ENCODE data around the gene CEACAM16. TPM values are rescaled to one million over a fixed set of nuclear protein-coding genes. Genes with fewer than 3 reads are reported as not detected.
A peak's percentile ranks its signal among the peaks of the same experiment; 100 is the strongest.

Gene CEACAM16
- total RNA-seq, 1 donor from 2014 or later: not detected

GRCh38 chr19:44754750-44755080, 55.8 kb downstream of the CEACAM16 start:
- H3K4me1 Mint-ChIP-seq: peaks cover 60% of the 10 kb centered on the region

DNA sequence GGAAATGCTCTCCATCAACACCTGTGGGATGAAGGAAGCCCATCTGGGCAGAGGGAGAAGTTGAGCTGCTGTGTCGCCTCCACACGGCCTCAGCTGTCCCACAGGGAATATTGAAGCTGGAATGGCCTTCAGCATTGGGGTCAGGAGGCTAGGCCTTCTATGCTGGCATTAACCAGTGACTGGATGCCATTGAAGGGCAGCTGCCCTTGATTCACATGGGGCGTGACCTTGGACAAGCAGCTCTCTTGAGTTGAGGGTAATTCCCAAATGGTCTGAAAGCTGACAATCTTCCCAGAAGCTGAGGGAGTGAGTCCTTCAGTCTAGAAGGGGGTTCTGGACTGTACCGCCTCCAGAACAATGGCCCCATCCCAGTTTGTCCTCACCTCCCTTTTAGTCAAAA, 56.3 kb downstream of the CEACAM16 start:
- Mint-ChIP-seq H3K36me3 (ENCODE audit: low read depth) (peaks cover 82% of the 10 kb centered on the region), H3K9me3 (no peaks in the 10 kb centered on the region), H3K27me3 (peaks cover 2% of the 10 kb centered on the region), H3K4me3 (peak overlapping the region; percentile 95), H3K27ac (peak overlapping the region; percentile 84), H3K4me1 (peaks cover 59% of the 10 kb centered on the region)
- DNase-seq: no peak
- intact Hi-C loops (cut with micrococcal nuclease): loop anchor here (10.0 kb wide), 1 partner anchor 990 kb away; no protein-coding TSS in a partner anchor

More at GRCh38 chr19:44754750-44755080, 55.8 kb downstream of the CEACAM16 start:
- intact Hi-C loops (cut with micrococcal nuclease): loop anchor here (10.0 kb wide), 1 partner anchor 990 kb away; no protein-coding TSS in a partner anchor
- Mint-ChIP-seq H3K9me3 (no peaks in the 10 kb centered on the region), H3K4me3 (peak overlapping the region; percentile 95), H3K27me3 (peaks cover 2% of the 10 kb centered on the region), H3K27ac (peak overlapping the region; percentile 84), H3K36me3 (ENCODE audit: low read depth) (peaks cover 83% of the 10 kb centered on the region)
- DNase-seq: no peak

GRCh38 chr19:44756089-44756562, 57.2 kb downstream of the CEACAM16 start:
- H3K4me3 Mint-ChIP-seq: peak overlapping the region; percentile 34
- intact Hi-C loops (cut with micrococcal nuclease): loop anchor here (10.0 kb wide), 1 partner anchor 991 kb away; no protein-coding TSS in a partner anchor
- H3K9me3 Mint-ChIP-seq: no peaks in the 10 kb centered on the region
- H3K4me1 Mint-ChIP-seq: peaks cover 57% of the 10 kb centered on the region
- peak overlapping the region; percentile 60 for H3K27ac Mint-ChIP-seq
- no peak for DNase-seq
- peaks cover 2% of the 10 kb centered on the region for H3K27me3 Mint-ChIP-seq
- H3K36me3 Mint-ChIP-seq (ENCODE audit: low read depth): peaks cover 82% of the 10 kb centered on the region

- DNase-seq: no peak
- Mint-ChIP-seq H3K9me3 (no peaks in the 10 kb centered on the region), H3K36me3 (ENCODE audit: low read depth) (peaks cover 76% of the 10 kb centered on the region), H3K4me1 (peaks cover 48% of the 10 kb centered on the region), H3K27me3 (peaks cover 2% of the 10 kb centered on the region), H3K4me3 (no peak overlapping the region), H3K27ac (no peak overlapping the region)
- intact Hi-C loops (cut with micrococcal nuclease): loop anchor here (10.0 kb wide), 1 partner anchor 992 kb away; no protein-coding TSS in a partner anchor
These were observed 58.2 kb downstream of the CEACAM16 start for GRCh38 chr19:44757057-44757734.

- H3K9me3 Mint-ChIP-seq: no peaks in the 10 kb centered on the region
- no peak overlapping the region for H3K4me3 Mint-ChIP-seq
- H3K36me3 Mint-ChIP-seq (ENCODE audit: low read depth): peaks cover 72% of the 10 kb centered on the region
- H3K27me3 Mint-ChIP-seq: peaks cover 2% of the 10 kb centered on the region
- H3K4me1 Mint-ChIP-seq: peaks cover 44% of the 10 kb centered on the region
- no peak for DNase-seq
- peak overlapping the region; percentile 20 for H3K27ac Mint-ChIP-seq
- intact Hi-C loops (cut with micrococcal nuclease): loop anchor here (10.0 kb wide), 1 partner anchor 993 kb away; no protein-coding TSS in a partner anchor
These were observed 59.0 kb downstream of the CEACAM16 start for GRCh38 chr19:44757735-44758505.

DNA sequence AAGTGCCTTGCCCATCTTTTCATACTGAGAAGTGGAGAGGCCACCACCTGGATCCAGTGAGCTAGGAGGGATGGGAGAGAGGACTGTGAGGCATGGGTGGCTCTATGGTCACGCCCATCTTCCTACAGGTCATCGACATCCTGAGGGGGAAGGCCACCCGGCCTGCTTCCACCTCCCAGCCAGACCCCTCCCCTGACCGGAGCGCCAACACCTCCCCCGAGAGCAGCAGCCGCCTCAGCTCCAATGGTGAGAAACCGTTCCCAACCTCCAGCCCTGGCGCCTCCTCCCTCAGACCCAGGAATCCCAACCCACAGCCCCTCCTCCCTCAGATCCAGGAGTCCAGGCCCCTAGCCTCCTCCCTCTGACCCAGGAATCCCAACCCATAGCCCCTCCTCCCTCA, 59.6 kb downstream of the CEACAM16 start:
- Mint-ChIP-seq H3K27me3 (no peaks in the 10 kb centered on the region), H3K27ac (peak overlapping the region; percentile 5), H3K9me3 (no peaks in the 10 kb centered on the region), H3K4me3 (no peak overlapping the region), H3K4me1 (peaks cover 44% of the 10 kb centered on the region), H3K36me3 (ENCODE audit: low read depth) (peaks cover 70% of the 10 kb centered on the region)
- no peak for DNase-seq
- intact Hi-C loops (cut with micrococcal nuclease): loop anchor here (10.0 kb wide), 1 partner anchor 994 kb away; no protein-coding TSS in a partner anchor

- DNase-seq: no peak
- Mint-ChIP-seq H3K4me1 (peaks cover 45% of the 10 kb centered on the region), H3K27me3 (no peaks in the 10 kb centered on the region), H3K36me3 (ENCODE audit: low read depth) (peaks cover 65% of the 10 kb centered on the region), H3K27ac (peak overlapping the region; percentile 63), H3K4me3 (no peak overlapping the region), H3K9me3 (no peaks in the 10 kb centered on the region)
- intact Hi-C loops (cut with micrococcal nuclease): loop anchor here (10.0 kb wide), 1 partner anchor 994 kb away; no protein-coding TSS in a partner anchor
These were observed 60.3 kb downstream of the CEACAM16 start for GRCh38 chr19:44759083-44759804.

Other genes with a start within 250 kb of the CEACAM16 start
- gene ZNF180, start 198.6 kb upstream of the CEACAM16 start, total RNA-seq: 7.0 and 8.5 TPM in 2 replicates
- gene CEACAM20, start 169.5 kb upstream of the CEACAM16 start, total RNA-seq: not detected in 2 replicates
- gene IGSF23, start 85.6 kb upstream of the CEACAM16 start, total RNA-seq: not detected in 2 replicates
- 18.5 and 19.1 TPM in 2 replicates for gene PVR, start 55.2 kb upstream of the CEACAM16 start, total RNA-seq
- gene CEACAM19, start 27.7 kb upstream of the CEACAM16 start, total RNA-seq: 0.86 and 1.2 TPM in 2 replicates
- 66.3 and 73.1 TPM in 2 replicates for gene BCL3, start 49.6 kb downstream of the CEACAM16 start, total RNA-seq
- not detected in 2 replicates for gene CBLC, start 78.7 kb downstream of the CEACAM16 start, total RNA-seq
- not detected in 2 replicates for gene BCAM, start 110.0 kb downstream of the CEACAM16 start, total RNA-seq
- 0.19 and 0.44 TPM in 2 replicates for gene NECTIN2, start 147.1 kb downstream of the CEACAM16 start, total RNA-seq
- gene TOMM40, start 192.1 kb downstream of the CEACAM16 start, total RNA-seq: 208 and 213 TPM in 2 replicates
- gene APOE, start 206.6 kb downstream of the CEACAM16 start, total RNA-seq: 0.83 and 1.1 TPM in 2 replicates
- gene APOC1, start 215.5 kb downstream of the CEACAM16 start, total RNA-seq: 1.8 and 2.1 TPM in 2 replicates
- gene APOC4, start 243.1 kb downstream of the CEACAM16 start, total RNA-seq: not detected in 2 replicates
- gene APOC2, start 246.9 kb downstream of the CEACAM16 start, total RNA-seq: not detected in 2 replicates